GM12872 (cell line): ENCODE data around the gene ST6GAL2.

Source experiments
- CTCF ChIP-seq: IDR thresholded peaks from 3 replicates; pipeline ENCODE4 v1.5.1; 2011; ENCODE audit warnings: low read depth, mild to moderate bottlenecking, low read length, moderate library complexity; ENCODE audit not compliant: insufficient read depth

ST6GAL2 gene

GRCh38 chr2:106885971-106886915 is at the start of gene ST6GAL2:
TSS of gene ST6GAL2 (minus strand) at chr2:106886167. CDS start at chr2:106843977, 42,190 bp downstream.
- TF ChIP-seq CTCF: no peak

GRCh38 chr2:106932644-106933043 is 46.7 kb upstream of the ST6GAL2 start:
- no peak for TF ChIP-seq CTCF

GRCh38 chr2:106931717-106932335 is 45.9 kb upstream of the ST6GAL2 start:
- no peak for TF ChIP-seq CTCF

- no peak for TF ChIP-seq CTCF
These were observed 35.5 kb upstream of the ST6GAL2 start for GRCh38 chr2:106921451-106921850.

GRCh38 chr2:106919012-106919411 is 33.0 kb upstream of the ST6GAL2 start:
- no peak for TF ChIP-seq CTCF

- TF ChIP-seq CTCF: no peak
These were observed 18.3 kb upstream of the ST6GAL2 start for GRCh38 chr2:106904242-106904641.

- no peak for TF ChIP-seq CTCF
These were observed 14.0 kb upstream of the ST6GAL2 start for GRCh38 chr2:106899786-106900530.
